K562 (cell line): Measurements from ENCODE around the gene SLC39A7. TPM values are rescaled to one million over a fixed set of nuclear protein-coding genes. Genes with fewer than 3 reads are reported as not detected.

Experiments
- BCLAF1 ChIP-seq, 2 experiments: fragments of 450-650 bp in 1 of 2; IDR thresholded peaks; 2 replicates each; pipeline ENCODE4 v1.6.1; 2011 to 2017; ENCODE audit warnings: low read depth in 2 of 2, antibody characterized with exemption in 1 of 2, borderline replicate concordance in 1 of 2, low read length in 1 of 2, mild to moderate bottlenecking in 1 of 2, mixed read lengths in 1 of 2; ENCODE audit not compliant: control insufficient read depth in 1 of 2
- CCAR2 ChIP-seq: fragments of 200-400 bp; formaldehyde crosslinking; IDR thresholded peaks from 2 replicates; pipeline ENCODE4 v1.6.1; 2017; ENCODE audit warnings: mild to moderate bottlenecking, low read depth, low read length
- CEBPZ ChIP-seq: fragments of 150-350 bp; IDR thresholded peaks from 2 replicates; pipeline ENCODE4 v1.6.1; 2014; ENCODE audit warnings: low read depth, mild to moderate bottlenecking, low read length, borderline replicate concordance
- ELF1 ChIP-seq: fragments of 200-800 bp; sonication (Bioruptor generic); IDR thresholded peaks from 2 replicates; pipeline ENCODE4 v1.6.1; 2016; ENCODE audit warnings: missing genetic modification characterization, missing compliant biosample characterization
- SETDB1 ChIP-seq: IDR thresholded peaks from one replicate; pipeline ENCODE4 v1.6.1; 2012; ENCODE audit warnings: low read length, control low read depth, inconsistent platforms
- SIN3B ChIP-seq: fragments of 450-650 bp; IDR thresholded peaks from 2 replicates; pipeline ENCODE4 v1.6.1; 2017; ENCODE audit warnings: low read depth, mild to moderate bottlenecking, moderate library complexity
- ZNF121 ChIP-seq: sonication (generic); formaldehyde crosslinking; conservative IDR thresholded peaks from 2 replicates; pipeline ENCODE4 v1.8.0; 2022; ENCODE audit warnings: missing genetic modification reagents
- ZNF175 ChIP-seq: fragments of 200-800 bp; sonication (Bioruptor generic); IDR thresholded peaks from 2 replicates; pipeline ENCODE4 v1.6.1; 2016; ENCODE audit warnings: low read depth, mild to moderate bottlenecking, missing genetic modification characterization, missing compliant biosample characterization
- ZNF277 ChIP-seq: fragments of 250-450 bp; sonication (Bioruptor Pico); IDR thresholded peaks from 2 replicates; pipeline ENCODE4 v1.8.0; 2022; ENCODE audit warnings: inconsistent platforms, mild to moderate bottlenecking, moderate library complexity, borderline replicate concordance
- ZNF3 ChIP-seq: fragments of 250-450 bp; sonication (Bioruptor Pico); IDR thresholded peaks from 2 replicates; pipeline ENCODE4 v1.5.0; 2021; ENCODE audit warnings: mild to moderate bottlenecking, moderate library complexity
- ZNF398 ChIP-seq: fragments of 250-450 bp; sonication (Bioruptor Pico); IDR thresholded peaks from 2 replicates; pipeline ENCODE4 v1.8.0; 2021; ENCODE audit warnings: moderate library complexity, mild to moderate bottlenecking, inconsistent platforms
- ZNF740 ChIP-seq, 3 experiments: fragments of 200-800 bp in 1 of 3; sonication (Bioruptor generic) in 1 of 3; sonication (generic) in 1 of 3; formaldehyde crosslinking in 1 of 3; IDR thresholded peaks; 2 replicates each; pipeline versions ENCODE4 v1.6.1 to v1.8.0; 2016 to 2022; ENCODE audit warnings: mild to moderate bottlenecking in 2 of 3, missing compliant biosample characterization in 2 of 3, missing genetic modification characterization in 2 of 3, missing genetic modification reagents in 1 of 3
- polyA plus RNA-seq, 8 experiments: library from polyadenylated mRNA; depleted of rRNA in 4 of 8; stranded (reverse) in 5 of 8; unstranded in 3 of 8; fragments of >200 nt; fragmentation: Nextera tagmentation in 2 of 8; fragmentation: Illumina TruSeq in 1 of 8; extraction: Ambion mirVana in 2 of 8; extraction: Trizol in 1 of 8; gene quantifications; 2 replicates each; pipeline versions ENCODE4 v1.2.1 to v1.2.3, GENCODE V29; 2011 to 2014; ENCODE audit warnings: inconsistent platforms in 1 of 8, missing spikeins in 1 of 8
- total RNA-seq, 7 experiments: library from RNA; depleted of rRNA in 6 of 7; stranded (reverse); fragments of >200 nt in 6 of 7; fragmentation: Illumina TruSeq in 2 of 7; extraction: Trizol in 2 of 7; gene quantifications; 2 replicates each; pipeline versions ENCODE4 v1.2.1 to v1.2.3, GENCODE V29; 2011 to 2021; ENCODE audit warnings: low replicate concordance in 1 of 7

SLC39A7 gene
- total and polyA plus RNA-seq, 9 of the 15 experiments (the other 6 are each of a cell fraction or from before 2014, with no cell fraction given): 21.7 to 169 (median 121) TPM

GRCh38 chr6:33199687-33200218, 914 bp upstream of the SLC39A7 start (continued):
- no peak for TF ChIP-seq BCLAF1 (IDR thresholded peaks at IDR 0.05; ENCODE audit: borderline replicate concordance in 1 of 2, control insufficient read depth in 1 of 2, low read depth in 2 of 2, low read length in 1 of 2)
- no peak for TF ChIP-seq SETDB1
- TF ChIP-seq ZNF175 (CRISPR knock-in tag): peak; percentile 60; the same call in 1 of the 2 replicates
- no peak for TF ChIP-seq ZNF277 (CRISPR knock-in tag)
- no peak for TF ChIP-seq SIN3B
- TF ChIP-seq ZNF740 (CRISPR knock-in tag; IDR thresholded peaks at IDR 0.05): no peak
- TF ChIP-seq ZNF740 (tag; IDR thresholded peaks at IDR 0.05): no peak
- TF ChIP-seq ELF1 (tag): no peak
- TF ChIP-seq CEBPZ: no peak
- TF ChIP-seq ZNF398 (CRISPR knock-in tag): no peak
- TF ChIP-seq ZNF121 (CRISPR knock-in tag): no peak
- no peak for TF ChIP-seq ZNF3
- no peak for TF ChIP-seq CCAR2
